Activated effector memory CD4-positive, alpha-beta T cell treated with Interleukin-2 at 50 U/mL for 16 hours (primary cell): ENCODE data around the gene OR1K1.
"Not testable (repeated sequence)": the region's sequence is repeated elsewhere in the genome, so short reads cannot be mapped to it uniquely, and the experiment has no call there.

Experiments used
- DNase-seq: peaks from one replicate; pipeline ENCODE4 v3.0.0-alpha.2; 2020

Gene OR1K1

GRCh38 chr9:122814545-122814944 lies 14.6 kb downstream of the OR1K1 start:
- no peak for DNase-seq

- DNase-seq: no peak
Observed at GRCh38 chr9:122815544-122815943, 15.6 kb downstream of the OR1K1 start.

GRCh38 chr9:122816163-122816867 lies 16.4 kb downstream of the OR1K1 start:
- DNase-seq: peak; percentile 41

GRCh38 chr9:122819326-122819725 lies 19.4 kb downstream of the OR1K1 start:
- DNase-seq: no peak

- DNase-seq: no peak
Observed at GRCh38 chr9:122819791-122820489, 20.0 kb downstream of the OR1K1 start.

GRCh38 chr9:122820490-122820845 lies 20.5 kb downstream of the OR1K1 start:
- no peak for DNase-seq

- no peak for DNase-seq
Observed at GRCh38 chr9:122821278-122821943, 21.5 kb downstream of the OR1K1 start.

- DNase-seq: no peak
Observed at GRCh38 chr9:122822056-122822455, 22.1 kb downstream of the OR1K1 start.

GRCh38 chr9:122822938-122823337 lies 23.0 kb downstream of the OR1K1 start:
- no peak for DNase-seq

GRCh38 chr9:122827761-122828093 lies 27.8 kb downstream of the OR1K1 start:
- no peak for DNase-seq

GRCh38 chr9:122828965-122829284 lies 29.0 kb downstream of the OR1K1 start:
- DNase-seq: not testable (repeated sequence)

GRCh38 chr9:122832194-122832593 lies 32.3 kb downstream of the OR1K1 start:
- DNase-seq: no peak

GRCh38 chr9:122835313-122835731 lies 35.4 kb downstream of the OR1K1 start:
- no peak for DNase-seq

GRCh38 chr9:122837266-122837850 lies 37.4 kb downstream of the OR1K1 start:
- DNase-seq: no peak

GRCh38 chr9:122838441-122838840 lies 38.5 kb downstream of the OR1K1 start:
- DNase-seq: not testable (repeated sequence)

- DNase-seq: no peak
Observed at GRCh38 chr9:122841501-122841900, 41.6 kb downstream of the OR1K1 start.

GRCh38 chr9:122844137-122844536 lies 44.2 kb downstream of the OR1K1 start:
- no peak for DNase-seq

GRCh38 chr9:122845116-122845515 lies 45.2 kb downstream of the OR1K1 start:
- DNase-seq: no peak

GRCh38 chr9:122846371-122846940 lies 46.5 kb downstream of the OR1K1 start:
- DNase-seq: no peak

- DNase-seq: no peak
Observed at GRCh38 chr9:122848256-122848943, 48.5 kb downstream of the OR1K1 start.
